ENCODE data around the gene EVI2B. TPM values are rescaled to one million over a fixed set of nuclear protein-coding genes. Genes with fewer than 3 reads are reported as not detected.

EVI2B gene
- total and polyA plus RNA-seq, 9 donors = 1.7 to 31.9 (median 3.0) TPM

GRCh38 chr17:31261601-31262000 is 52.3 kb downstream of the EVI2B start:
- Histone ChIP-seq H3K27me3 (no peaks in the 10 kb centered on the region), H3K36me3 (no peaks in the 10 kb centered on the region), H3K4me3 (no peak overlapping the region), H3K9me3 (no peaks in the 10 kb centered on the region), H3K27ac (no peak overlapping the region), H3K4me1 (ENCODE audit: insufficient read depth) (no peaks in the 10 kb centered on the region)
- intact Hi-C loops (cut with DNase I) = no loop called here
- no peak for DNase-seq
- WGBS, 3 donors = 73 to 84% (median 82%) methylated on average over 1 of the region's 1 CpG
- TF ChIP-seq CTCF (IDR thresholded peaks at IDR 0.05) (no peak), EP300 (IDR thresholded peaks at IDR 0.05) (no peak), POLR2A (IDR thresholded peaks at IDR 0.05) (no peak)

DNA sequence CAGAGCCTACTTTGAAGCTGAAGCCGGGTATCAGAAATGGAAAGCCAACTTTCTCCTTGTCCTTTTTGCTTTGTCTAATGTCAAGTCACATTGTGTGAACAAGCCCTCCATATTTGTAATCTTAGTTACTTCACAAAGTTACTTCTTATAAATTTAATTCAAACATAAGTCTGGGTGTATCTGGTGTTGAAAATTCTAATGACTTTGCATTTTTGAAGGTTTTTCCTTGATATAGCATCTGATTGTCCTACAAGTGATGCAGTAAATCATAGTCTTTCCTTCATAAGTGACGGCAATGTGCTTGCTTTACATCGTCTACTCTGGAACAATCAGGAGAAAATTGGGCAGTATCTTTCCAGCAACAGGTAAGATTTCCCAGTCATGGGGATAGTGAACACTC is 53.7 kb downstream of the EVI2B start:
- no peaks in the 10 kb centered on the region for H3K9me3 ChIP-seq
- TF ChIP-seq EP300 (IDR thresholded peaks at IDR 0.05) = no peak
- TF ChIP-seq POLR2A (IDR thresholded peaks at IDR 0.05) = no peak
- no peak for TF ChIP-seq CTCF (IDR thresholded peaks at IDR 0.05)
- H3K27me3 ChIP-seq = no peaks in the 10 kb centered on the region
- H3K36me3 ChIP-seq = no peaks in the 10 kb centered on the region
- no peak overlapping the region for H3K4me3 ChIP-seq
- DNase-seq = no peak
- intact Hi-C loops (cut with DNase I) = no loop called here
- WGBS, 3 donors = 85 to 90% (median 88%) methylated on average over 3 of the region's 3 CpGs
- H3K4me1 ChIP-seq (ENCODE audit: insufficient read depth) = no peaks in the 10 kb centered on the region
- no peak overlapping the region for H3K27ac ChIP-seq

DNA sequence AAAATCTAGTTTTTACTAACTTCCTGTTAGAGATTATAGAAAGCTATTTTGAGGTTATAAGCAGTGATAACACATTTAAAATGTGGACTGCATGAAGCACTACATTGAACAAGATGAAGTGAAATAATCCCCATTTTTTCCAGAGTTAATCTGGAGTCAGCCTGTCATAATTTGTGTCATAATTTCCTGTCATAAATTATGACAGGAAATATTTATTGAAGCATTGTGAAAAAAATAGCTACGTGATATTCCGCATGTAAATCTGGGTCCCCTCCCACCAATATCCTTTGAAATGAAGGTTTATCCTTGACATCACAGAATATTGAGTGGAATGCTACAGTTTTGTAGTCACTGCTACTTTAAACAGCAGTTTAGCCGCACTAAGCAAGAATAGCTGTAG is 56.9 kb downstream of the EVI2B start:
- H3K4me3 ChIP-seq = no peak overlapping the region
- H3K36me3 ChIP-seq = no peaks in the 10 kb centered on the region
- H3K27ac ChIP-seq = no peak overlapping the region
- 80 to 89% (median 82%) methylated on average over 3 of the region's 3 CpGs for WGBS, 3 donors
- intact Hi-C loops (cut with DNase I) = no loop called here
- no peaks in the 10 kb centered on the region for H3K9me3 ChIP-seq
- no peak for TF ChIP-seq CTCF (IDR thresholded peaks at IDR 0.05)
- H3K4me1 ChIP-seq (ENCODE audit: insufficient read depth) = no peaks in the 10 kb centered on the region
- no peaks in the 10 kb centered on the region for H3K27me3 ChIP-seq
- DNase-seq = no peak

GRCh38 chr17:31254654-31255053 is 59.2 kb downstream of the EVI2B start:
- no peaks in the 10 kb centered on the region for H3K4me1 ChIP-seq (ENCODE audit: insufficient read depth)
- TF ChIP-seq POLR2A (IDR thresholded peaks at IDR 0.05) (no peak), CTCF (IDR thresholded peaks at IDR 0.05) (no peak), EP300 (IDR thresholded peaks at IDR 0.05) (no peak)
- H3K27me3 ChIP-seq = no peaks in the 10 kb centered on the region
- H3K27ac ChIP-seq = no peak overlapping the region
- no peaks in the 10 kb centered on the region for H3K9me3 ChIP-seq
- no peak for DNase-seq
- H3K36me3 ChIP-seq = no peaks in the 10 kb centered on the region
- 83 to 88% (median 86%) methylated on average over 2 of the region's 2 CpGs for WGBS, 3 donors
- H3K4me3 ChIP-seq = no peak overlapping the region
- intact Hi-C loops (cut with DNase I) = no loop called here

Other genes starting within 250 kb of the EVI2B start
- gene NF1, start 219.1 kb downstream of the EVI2B start, total RNA-seq = 10 to 100 TPM; 45.5 to 62.0 (median 58.1) TPM
- 10 to 100 TPM; 11.1 to 27.0 TPM for gene NF1, start 219.1 kb downstream of the EVI2B start, polyA plus RNA-seq
- 1 to 10 TPM in 2 of 7 donors, not detected in 5; 1.1 to 2.2 TPM for gene OMG, start 16.8 kb downstream of the EVI2B start, total RNA-seq
- 1 to 10 TPM in 1 of 2 donors, under 1 TPM in 1; 0.28 to 1.9 TPM for gene OMG, start 16.8 kb downstream of the EVI2B start, polyA plus RNA-seq
- 1 to 10 TPM; 1.5 to 6.1 (median 3.1) TPM for gene EVI2A, start 7.6 kb upstream of the EVI2B start, total RNA-seq
- 1 to 10 TPM; 2.5 to 7.1 TPM for gene EVI2A, start 7.6 kb upstream of the EVI2B start, polyA plus RNA-seq
- gene RAB11FIP4, start 77.6 kb upstream of the EVI2B start, total RNA-seq = 10 to 100 TPM in 2 of 7 donors, 1 to 10 TPM in 5; 3.1 to 16.5 (median 6.4) TPM
- 1 to 10 TPM; 1.8 to 4.5 TPM for gene RAB11FIP4, start 77.6 kb upstream of the EVI2B start, polyA plus RNA-seq

Data from ovary (tissue), 9 donors.